CD14-positive monocyte (primary cell): Measurements from ENCODE around the gene SLC18A3. TPM values are rescaled to one million over a fixed set of nuclear protein-coding genes. Genes with fewer than 3 reads are reported as not detected.

ENCODE experiments used
- DNase-seq, 3 donors: peaks; one replicate each; pipeline ENCODE4 v3.0.0-alpha.2; 2011 to 2022
- H2AFZ ChIP-seq: 2 replicates; pipeline ENCODE4 v1.6.0; 2012; ENCODE audit warnings: mild to moderate bottlenecking, low read depth, low read length, inconsistent platforms; ENCODE audit not compliant: insufficient read depth, poor library complexity, severe bottlenecking
- H3K27ac ChIP-seq, 2 donors: 1 replicate in 1 of 2; 2 replicates in 1 of 2; pipeline ENCODE4 v1.5.1; 2012 to 2013; ENCODE audit warnings: low read length in 2 of 2, control low read depth in 1 of 2, inconsistent platforms in 1 of 2, low read depth in 1 of 2, mild to moderate bottlenecking in 1 of 2
- H3K27me3 ChIP-seq, 2 donors: one replicate each; pipeline versions ENCODE4 v1.6.0 to v1.6.1; 2011 to 2013; ENCODE audit warnings: low read length in 2 of 2; ENCODE audit not compliant: control insufficient read depth in 2 of 2, insufficient read depth in 2 of 2
- H3K36me3 ChIP-seq, 2 donors: replicated peaks in 1 of 2; 1 replicate in 1 of 2; 2 replicates in 1 of 2; pipeline versions ENCODE4 v1.5.1 to v1.6.1; 2012 to 2013; ENCODE audit warnings: low read length in 2 of 2, control low read depth in 1 of 2, inconsistent platforms in 1 of 2, mild to moderate bottlenecking in 1 of 2; ENCODE audit not compliant: insufficient read depth in 2 of 2, control insufficient read depth in 1 of 2
- H3K4me1 ChIP-seq, 2 donors: 1 replicate in 1 of 2; 2 replicates in 1 of 2; pipeline versions ENCODE4 v1.5.1 to v1.6.1; 2012 to 2013; ENCODE audit warnings: low read length in 2 of 2, control low read depth in 1 of 2, inconsistent platforms in 1 of 2, mild to moderate bottlenecking in 1 of 2, moderate library complexity in 1 of 2; ENCODE audit not compliant: insufficient read depth in 2 of 2, control insufficient read depth in 1 of 2
- H3K4me2 ChIP-seq: replicated peaks from 2 replicates; pipeline ENCODE3; 2012; ENCODE audit warnings: low read length, moderate library complexity, mild to moderate bottlenecking; ENCODE audit not compliant: poor library complexity, severe bottlenecking; ENCODE audit errors: extremely low read depth
- H3K4me3 ChIP-seq, 3 experiments: fragments of 200-600 bp in 1 of 3; sonication (generic) in 1 of 3; replicated peaks in 1 of 3; 1 replicate in 2 of 3; 2 replicates in 1 of 3; pipeline ENCODE4 v1.5.1; 2011 to 2013; ENCODE audit warnings: low read length in 3 of 3, mild to moderate bottlenecking in 3 of 3, control low read depth in 2 of 3, low read depth in 2 of 3, inconsistent platforms in 1 of 3, moderate library complexity in 1 of 3
- H3K79me2 ChIP-seq: 2 replicates; pipeline ENCODE4 v1.6.0; 2012; ENCODE audit warnings: mild to moderate bottlenecking, control low read depth, inconsistent platforms, low read length, moderate library complexity; ENCODE audit not compliant: insufficient read depth
- H3K9ac ChIP-seq: 2 replicates; pipeline ENCODE4 v1.6.0; 2017; ENCODE audit warnings: low read length, mild to moderate bottlenecking; ENCODE audit not compliant: insufficient read depth, poor library complexity, severe bottlenecking
- H3K9me3 ChIP-seq, 2 donors: replicated peaks in 1 of 2; 1 replicate in 1 of 2; 2 replicates in 1 of 2; pipeline versions ENCODE4 v1.5.1 to v1.6.1; 2012 to 2013; ENCODE audit warnings: low read length in 2 of 2, control low read depth in 1 of 2; ENCODE audit not compliant: control insufficient read depth in 1 of 2, insufficient read depth in 1 of 2
- H4K20me1 ChIP-seq: 2 replicates; pipeline ENCODE4 v1.6.0; 2012; ENCODE audit warnings: mild to moderate bottlenecking, low read length, control low read depth, moderate library complexity; ENCODE audit not compliant: insufficient read depth
- H3K27ac Mint-ChIP-seq, 7 donors: one replicate each; pipeline ENCODE4 v1.8.0; 2020; ENCODE audit warnings: mild to moderate bottlenecking in 7 of 7, mixed read lengths in 7 of 7, moderate library complexity in 6 of 7, inconsistent platforms in 2 of 7
- H3K27me3 Mint-ChIP-seq, 3 donors: one replicate each; pipeline ENCODE4 v1.8.0; 2021 to 2022; ENCODE audit warnings: low read depth in 3 of 3, mild to moderate bottlenecking in 3 of 3, mixed read lengths in 3 of 3, moderate library complexity in 3 of 3, inconsistent platforms in 1 of 3
- H3K36me3 Mint-ChIP-seq, 2 donors: one replicate each; pipeline ENCODE4 v1.8.0; 2020; ENCODE audit warnings: mixed read lengths in 2 of 2, inconsistent platforms in 1 of 2, mild to moderate bottlenecking in 1 of 2
- H3K4me1 Mint-ChIP-seq: one replicate; pipeline ENCODE4 v1.8.0; 2020; ENCODE audit warnings: mild to moderate bottlenecking, mixed read lengths
- H3K4me3 Mint-ChIP-seq, 2 donors: one replicate each; pipeline ENCODE4 v1.8.0; 2020; ENCODE audit warnings: mild to moderate bottlenecking in 2 of 2, mixed read lengths in 2 of 2, moderate library complexity in 1 of 2
- H3K9me3 Mint-ChIP-seq, 7 donors: one replicate each; pipeline ENCODE4 v1.8.0; 2020 to 2022; ENCODE audit warnings: mixed read lengths in 7 of 7, mild to moderate bottlenecking in 6 of 7, moderate library complexity in 6 of 7, inconsistent platforms in 2 of 7
- WGBS: methylation state at CpG from one replicate; pipeline ENCODE4 v1.1.5; 2013; ENCODE audit warnings: missing lambda C conversion rate; ENCODE audit not compliant: insufficient coverage; 5-methylcytosine and 5-hydroxymethylcytosine counted together
- intact Hi-C, 2 donors: fragments of 100-400 bp; cut with micrococcal nuclease; formaldehyde crosslinking; loops; one replicate each; pipeline versions ENCODE4 v1.15.0 to v1.15.1; 2023
- polyA plus RNA-seq, 3 donors: library from polyadenylated mRNA; depleted of rRNA in 1 of 3; unstranded in 2 of 3; stranded (reverse) in 1 of 3; fragments of 300-500 nt in 2 of 3; fragments of >200 nt in 1 of 3; fragmentation: Illumina TruSeq in 2 of 3; gene quantifications; 1 replicate in 2 of 3; 2 replicates in 1 of 3; pipeline ENCODE4 v1.2.3, GENCODE V29; 2012 to 2021
- TF ChIP-seq, protein P1 (sequence below): fragments of 200-600 bp; IDR thresholded peaks from one replicate; pipeline ENCODE4 v1.8.0; 2022; ENCODE audit warnings: antibody characterized with exemption, mild to moderate bottlenecking

The SLC18A3 gene
- polyA plus RNA-seq, 3 donors = not detected

DNA sequence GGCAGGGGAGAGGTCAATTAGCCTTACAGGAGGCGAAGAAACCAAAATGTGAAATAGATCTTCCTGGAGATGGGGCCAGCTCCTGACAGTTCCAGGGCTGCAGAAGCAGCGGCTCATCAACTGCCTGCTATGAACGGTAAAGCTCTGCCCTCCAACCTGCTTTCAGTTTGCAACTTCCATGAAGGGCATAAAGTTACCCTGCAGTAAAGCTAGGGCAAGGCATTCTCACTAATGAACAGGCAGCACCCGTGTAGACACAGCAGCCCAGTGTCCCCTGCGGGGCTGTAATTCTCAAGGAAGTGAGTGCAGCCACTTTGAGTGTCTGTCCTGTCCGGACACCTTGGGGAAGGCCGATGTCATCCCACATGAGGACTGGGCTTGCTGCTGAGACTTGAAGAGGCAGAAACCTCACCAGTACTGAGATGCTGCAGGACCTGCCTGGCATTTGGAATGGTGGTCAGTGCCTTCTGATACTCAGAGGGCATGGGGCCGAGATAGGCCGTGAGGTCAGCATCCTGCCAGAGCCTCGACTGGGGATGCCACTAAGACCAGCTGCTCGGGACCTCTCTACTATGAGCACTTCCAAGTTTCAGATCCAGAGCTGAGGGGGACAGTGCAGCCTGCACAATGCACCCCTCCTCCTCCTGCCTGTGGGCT lies 43.3 kb downstream of the SLC18A3 start:
- no peaks in the 10 kb centered on the region for H4K20me1 ChIP-seq
- TF ChIP-seq, protein P1, sequence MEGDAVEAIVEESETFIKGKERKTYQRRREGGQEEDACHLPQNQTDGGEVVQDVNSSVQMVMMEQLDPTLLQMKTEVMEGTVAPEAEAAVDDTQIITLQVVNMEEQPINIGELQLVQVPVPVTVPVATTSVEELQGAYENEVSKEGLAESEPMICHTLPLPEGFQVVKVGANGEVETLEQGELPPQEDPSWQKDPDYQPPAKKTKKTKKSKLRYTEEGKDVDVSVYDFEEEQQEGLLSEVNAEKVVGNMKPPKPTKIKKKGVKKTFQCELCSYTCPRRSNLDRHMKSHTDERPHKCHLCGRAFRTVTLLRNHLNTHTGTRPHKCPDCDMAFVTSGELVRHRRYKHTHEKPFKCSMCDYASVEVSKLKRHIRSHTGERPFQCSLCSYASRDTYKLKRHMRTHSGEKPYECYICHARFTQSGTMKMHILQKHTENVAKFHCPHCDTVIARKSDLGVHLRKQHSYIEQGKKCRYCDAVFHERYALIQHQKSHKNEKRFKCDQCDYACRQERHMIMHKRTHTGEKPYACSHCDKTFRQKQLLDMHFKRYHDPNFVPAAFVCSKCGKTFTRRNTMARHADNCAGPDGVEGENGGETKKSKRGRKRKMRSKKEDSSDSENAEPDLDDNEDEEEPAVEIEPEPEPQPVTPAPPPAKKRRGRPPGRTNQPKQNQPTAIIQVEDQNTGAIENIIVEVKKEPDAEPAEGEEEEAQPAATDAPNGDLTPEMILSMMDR = no peak
- no peak overlapping the region for H2AFZ ChIP-seq
- intact Hi-C loops = no loop called here
- Mint-ChIP-seq H3K9me3 (peaks cover 4 to 14% (median 9%) of the 10 kb centered on the region in 7 donors), H3K27me3 (peaks cover 20 to 24% (median 21%) of the 10 kb centered on the region in 3 donors), H3K36me3 (no peaks in the 10 kb centered on the region), H3K27ac (peak overlapping the region in 1 of 7 donors; percentile 58), H3K4me1 (peaks cover 8% of the 10 kb centered on the region), H3K4me3 (no peak overlapping the region)
- H3K27me3 ChIP-seq = no peaks in the 10 kb centered on the region
- H3K4me3 ChIP-seq = no peak overlapping the region
- no peak overlapping the region for H3K9ac ChIP-seq
- H3K36me3 ChIP-seq = no peaks in the 10 kb centered on the region
- no peaks in the 10 kb centered on the region for H3K4me1 ChIP-seq
- no peak for DNase-seq
- H3K27ac ChIP-seq = no peak overlapping the region
- H3K9me3 ChIP-seq = peaks cover 3 to 8% of the 10 kb centered on the region in 2 donors
- no peaks in the 10 kb centered on the region for H3K79me2 ChIP-seq
- WGBS = 79% methylated on average over 10 of the region's 11 CpGs
- H3K4me2 ChIP-seq = no peak overlapping the region

GRCh38 chr10:49654036-49654693 lies 44.1 kb downstream of the SLC18A3 start:
- WGBS = no CpG with 5 or more reads among the region's 5 CpGs
- no peak overlapping the region for H3K4me2 ChIP-seq
- intact Hi-C loops = no loop called here

More at GRCh38 chr10:49654036-49654693, 44.1 kb downstream of the SLC18A3 start:
- Mint-ChIP-seq H3K4me3 (no peak overlapping the region), H3K36me3 (no peaks in the 10 kb centered on the region), H3K4me1 (peaks cover 6% of the 10 kb centered on the region), H3K9me3 (peaks cover 6 to 21% (median 15%) of the 10 kb centered on the region in 7 donors), H3K27ac (no peak overlapping the region), H3K27me3 (peaks cover 17 to 21% (median 18%) of the 10 kb centered on the region in 3 donors)
- Histone ChIP-seq H3K4me1 (no peaks in the 10 kb centered on the region), H3K9me3 (peaks cover 5 to 15% of the 10 kb centered on the region in 2 donors), H2AFZ (no peak overlapping the region), H3K27me3 (no peaks in the 10 kb centered on the region), H3K79me2 (no peaks in the 10 kb centered on the region), H4K20me1 (no peaks in the 10 kb centered on the region), H3K27ac (no peak overlapping the region), H3K4me3 (no peak overlapping the region), H3K9ac (no peak overlapping the region), H3K36me3 (no peaks in the 10 kb centered on the region)
- TF ChIP-seq, protein P1 = no peak
- DNase-seq = no peak
